PFSK-1 (cell line): ENCODE data around the gene VPS9D1.

Experiments used
- POLR2AphosphoS5 ChIP-seq: IDR thresholded peaks from 2 replicates; pipeline ENCODE4 v1.6.1; 2012; ENCODE audit warnings: low read depth, mild to moderate bottlenecking, control low read depth, low read length, moderate library complexity
- SIN3A ChIP-seq: IDR thresholded peaks from 2 replicates; pipeline ENCODE4 v1.6.1; 2012; ENCODE audit warnings: mild to moderate bottlenecking, low read length, moderate library complexity, borderline replicate concordance; ENCODE audit not compliant: insufficient read depth
- TAF1 ChIP-seq: IDR thresholded peaks from 2 replicates; pipeline ENCODE4 v1.6.1; 2012; ENCODE audit warnings: low read length, control low read depth, borderline replicate concordance; ENCODE audit not compliant: insufficient read depth

DNA sequence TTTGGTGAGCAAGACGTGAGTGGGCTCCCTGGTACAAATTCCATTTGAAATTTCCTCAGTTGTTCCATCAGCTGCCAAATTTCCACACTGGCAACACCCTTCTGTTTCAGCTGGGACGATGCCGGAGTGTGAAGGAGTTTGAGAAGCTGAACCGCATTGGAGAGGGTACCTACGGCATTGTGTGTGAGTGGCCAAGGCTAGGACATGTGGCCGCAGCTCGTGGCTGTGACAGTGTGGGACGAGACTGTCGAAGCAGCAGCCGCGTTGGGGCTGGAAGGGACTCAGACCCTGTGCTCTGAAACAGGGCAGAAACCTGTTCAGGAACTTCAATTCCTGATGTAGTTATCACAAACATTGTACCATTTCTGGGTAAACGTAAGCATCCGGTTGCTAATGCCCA, 31.6 kb downstream of the VPS9D1 start:
- TF ChIP-seq TAF1 (no peak), POLR2AphosphoS5 (no peak), SIN3A (no peak)
